HCEC 1CT (cell line): Measurements from ENCODE around the gene RAI1.

Experiments used
- DNase-seq: peaks from one replicate; pipeline ENCODE4 v3.0.0-alpha.2; 2017

Gene RAI1

GRCh38 chr17:17754719-17755686 is 73.7 kb downstream of the RAI1 start:
- no peak for DNase-seq

DNA sequence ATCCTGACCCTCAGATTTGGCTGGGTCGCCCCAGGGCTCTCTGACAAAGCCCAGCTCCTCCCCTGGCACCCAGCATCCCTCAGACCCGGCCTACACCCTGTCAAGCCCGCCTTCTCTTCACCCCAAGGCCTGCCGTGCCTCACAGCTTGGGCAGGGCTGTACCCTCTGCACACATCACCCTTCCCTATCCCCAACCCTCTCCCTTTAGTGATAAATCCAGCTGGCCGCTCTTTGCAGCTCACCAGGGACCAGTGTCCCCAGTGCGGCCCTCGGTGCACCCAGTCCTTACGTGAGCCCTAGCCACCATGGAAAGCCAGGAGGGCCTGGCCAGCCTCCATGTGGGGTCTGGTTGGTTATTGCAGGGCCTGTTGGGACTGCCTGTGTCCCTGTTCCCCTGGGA is 74.5 kb downstream of the RAI1 start:
- DNase-seq = no peak

DNA sequence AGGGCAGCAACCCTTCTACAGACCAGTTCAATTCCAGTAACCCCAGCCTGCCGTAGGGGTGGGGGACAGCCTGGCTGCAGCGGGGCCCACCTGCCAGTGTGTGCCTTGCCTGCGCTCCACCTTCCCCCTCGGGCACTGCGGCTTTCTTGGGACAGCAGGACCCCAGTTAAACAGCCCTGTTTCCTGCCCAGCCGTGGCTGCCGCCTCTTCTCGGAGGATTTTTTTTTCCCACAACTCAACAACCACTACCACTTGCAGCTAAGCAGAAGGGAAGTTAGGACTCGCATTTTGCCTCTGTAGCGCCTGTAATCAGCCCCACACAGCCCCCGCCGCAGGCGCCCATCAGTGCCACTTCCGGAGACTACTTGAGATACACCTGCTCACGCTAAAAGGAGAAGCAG is 76.1 kb downstream of the RAI1 start:
- DNase-seq = no peak

GRCh38 chr17:17757956-17758845 is 76.9 kb downstream of the RAI1 start:
- no peak for DNase-seq

DNA sequence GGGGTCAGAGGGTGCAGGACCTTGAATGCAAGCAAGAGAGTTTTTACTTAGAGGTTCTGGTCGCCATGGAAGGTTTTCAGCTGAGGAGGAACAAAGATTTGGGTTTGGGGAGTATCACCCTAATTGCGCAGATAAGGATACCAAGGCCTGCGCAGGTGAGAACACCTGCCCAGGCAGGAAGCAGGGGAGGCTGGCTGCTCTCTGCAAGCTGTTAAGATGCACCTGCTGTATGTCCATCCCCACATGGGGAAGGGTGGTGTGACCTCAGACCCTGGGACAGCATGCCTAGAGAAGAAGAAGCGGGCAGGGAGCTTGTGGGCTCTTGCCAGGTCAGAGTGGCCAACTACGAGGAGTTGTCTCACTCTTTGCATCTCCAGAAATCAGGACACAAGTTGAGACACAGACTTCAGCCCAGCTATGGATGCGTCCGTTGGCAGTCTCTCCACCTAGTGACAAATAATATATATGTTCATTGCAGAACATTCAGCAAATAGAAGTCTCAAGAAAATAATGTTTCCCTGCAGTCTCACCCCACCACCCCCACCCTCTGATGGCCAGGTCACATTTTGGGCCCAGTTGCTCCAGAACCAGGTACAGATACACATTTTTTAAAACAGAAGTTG is 77.8 kb downstream of the RAI1 start:
- DNase-seq = no peak

DNA sequence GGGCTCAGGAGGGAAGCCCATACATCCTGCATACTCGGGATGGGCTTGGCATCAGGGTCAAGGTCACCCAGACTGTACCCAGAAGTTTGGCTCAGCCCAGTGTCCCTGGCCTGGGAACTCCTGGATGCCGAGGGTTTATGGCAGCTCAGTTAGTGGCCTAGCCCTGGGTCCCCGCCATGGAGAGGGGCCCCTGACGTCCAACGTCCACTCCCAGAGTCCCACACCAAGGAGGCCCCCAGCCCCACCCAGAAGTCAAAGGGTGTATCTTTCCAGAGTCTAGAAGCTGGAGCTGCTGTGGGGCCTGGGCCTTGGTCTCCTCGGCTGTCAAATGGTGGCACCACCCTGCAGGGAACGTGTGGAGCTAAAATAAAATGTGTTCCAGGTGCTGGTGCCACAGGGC is 79.1 kb downstream of the RAI1 start:
- DNase-seq = no peak

GRCh38 chr17:17760872-17761550 is 79.8 kb downstream of the RAI1 start:
- no peak for DNase-seq

DNA sequence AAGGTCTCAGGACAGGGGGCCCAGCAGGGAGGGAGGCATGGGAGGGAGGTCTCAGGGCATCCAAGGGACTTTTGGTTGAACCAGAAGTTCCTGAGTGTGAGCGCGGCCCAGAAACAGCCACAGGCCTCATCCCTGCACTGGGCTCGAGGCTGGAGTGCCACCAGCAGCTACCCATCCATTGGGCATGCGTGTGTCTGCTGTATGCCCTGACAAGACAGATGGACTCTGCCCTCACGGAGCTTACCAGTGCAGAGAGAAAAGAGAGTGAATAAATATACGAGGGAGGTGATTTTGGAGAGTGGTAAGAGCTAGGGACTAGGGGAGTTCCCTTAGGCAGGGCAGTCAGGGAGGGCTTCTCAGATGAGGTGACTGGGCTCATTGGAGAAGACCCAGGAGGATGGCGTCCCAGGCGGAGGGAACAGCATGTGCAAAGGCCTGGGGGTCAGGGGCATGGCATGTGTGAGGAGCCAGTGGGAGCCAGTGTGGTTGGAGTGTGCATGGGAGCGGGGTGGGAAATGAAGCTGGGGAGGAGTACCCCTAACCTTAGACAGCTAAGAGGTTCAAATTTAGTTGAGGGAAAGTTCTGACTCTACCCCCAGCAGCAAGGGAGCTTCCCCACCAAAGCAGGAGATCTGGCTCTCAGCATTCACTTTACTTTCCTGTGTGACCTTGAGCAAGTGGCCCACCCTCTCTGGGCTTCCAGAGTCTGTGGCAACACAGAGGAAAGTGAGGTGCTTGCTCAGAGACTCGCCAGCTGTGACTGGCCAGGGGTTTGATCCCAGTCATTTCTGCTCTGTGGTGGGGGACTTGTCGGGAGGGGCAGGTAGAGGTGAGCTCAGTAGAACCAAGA is 80.9 kb downstream of the RAI1 start:
- no peak for DNase-seq

- DNase-seq = no peak
These were observed 81.5 kb downstream of the RAI1 start for GRCh38 chr17:17762744-17763105.

GRCh38 chr17:17763136-17763535 is 81.9 kb downstream of the RAI1 start:
- no peak for DNase-seq

- DNase-seq = no peak
These were observed 82.5 kb downstream of the RAI1 start for GRCh38 chr17:17763734-17764133.

DNA sequence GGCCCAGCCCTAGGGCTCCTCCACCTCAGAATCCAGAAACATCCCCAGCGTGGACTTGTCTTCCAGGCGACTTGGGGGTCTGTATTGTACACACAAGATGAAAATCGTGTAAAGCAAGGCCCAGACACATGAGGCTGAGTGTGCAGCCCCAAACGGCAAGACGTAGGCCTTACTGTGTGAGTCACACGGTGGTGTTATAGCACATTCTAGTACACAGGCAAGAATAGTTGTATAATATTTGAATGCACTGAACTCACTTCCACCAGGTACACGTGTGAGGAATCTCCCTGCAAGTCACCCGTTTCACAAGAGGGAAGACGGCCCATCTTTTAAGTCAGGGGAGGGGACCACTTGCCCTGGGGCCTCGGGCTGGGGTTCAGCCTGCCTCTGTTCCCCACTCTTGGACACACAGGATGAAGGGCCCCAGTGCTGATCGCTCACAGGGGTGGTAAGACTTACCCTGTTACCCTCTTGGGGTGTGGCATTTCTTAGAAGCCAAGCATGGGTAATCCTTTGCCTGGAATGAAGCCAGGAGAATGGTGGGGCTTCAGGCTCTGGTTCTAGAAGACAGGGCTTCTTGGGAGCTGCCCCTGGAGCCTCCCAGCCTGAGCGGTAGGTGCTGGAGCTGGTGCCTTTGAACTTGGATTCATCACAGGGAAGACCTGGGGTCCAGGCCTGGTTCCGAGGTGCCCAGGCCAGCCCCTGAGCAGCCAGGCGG is 84.3 kb downstream of the RAI1 start:
- DNase-seq = no peak

GRCh38 chr17:17766077-17766743 is 85.0 kb downstream of the RAI1 start:
- no peak for DNase-seq

- no peak for DNase-seq
These were observed 85.5 kb downstream of the RAI1 start for GRCh38 chr17:17766744-17767120.

DNA sequence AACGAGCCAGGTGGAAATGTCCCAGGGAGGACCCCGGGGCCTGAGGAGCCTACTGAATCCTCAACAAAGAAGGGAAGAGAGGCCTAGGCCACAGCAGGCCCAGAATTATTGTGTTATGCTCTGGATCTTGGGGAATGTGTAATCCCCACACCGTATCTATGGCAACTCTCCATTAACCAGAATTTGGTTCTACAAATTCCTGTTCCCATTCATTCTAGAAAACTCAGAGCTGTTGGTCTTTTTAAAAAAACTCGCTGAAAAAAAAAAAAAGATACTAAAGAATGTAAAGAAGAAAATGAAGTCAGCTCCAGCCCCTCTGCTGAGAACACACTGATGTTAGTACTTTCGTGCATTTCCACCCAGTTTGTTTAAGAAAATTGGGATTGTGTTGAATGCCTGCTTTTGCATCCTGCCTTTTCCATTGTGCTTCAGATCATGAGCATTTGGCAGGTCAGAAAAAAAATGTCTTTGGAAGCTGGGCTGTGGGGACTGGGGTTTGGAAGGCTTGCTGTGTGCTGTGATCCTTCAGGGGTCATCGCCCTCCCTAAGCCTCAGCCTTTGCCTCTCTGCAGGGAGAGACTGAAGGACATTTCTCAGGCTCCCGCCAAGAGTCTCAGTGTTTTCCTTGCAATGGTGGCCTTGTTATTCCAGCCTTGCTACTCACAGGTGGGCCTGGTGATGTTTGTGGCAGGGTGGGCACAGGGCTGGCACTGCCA is 86.1 kb downstream of the RAI1 start:
- no peak for DNase-seq

GRCh38 chr17:17767887-17768418 is 86.7 kb downstream of the RAI1 start:
- no peak for DNase-seq

GRCh38 chr17:17768424-17769088 is 87.3 kb downstream of the RAI1 start:
- no peak for DNase-seq

- DNase-seq = no peak
These were observed 88.8 kb downstream of the RAI1 start for GRCh38 chr17:17769869-17770631.
